ENCODE measurements around the gene CPB1. TPM values are rescaled to one million over a fixed set of nuclear protein-coding genes. Genes with fewer than 3 reads are reported as not detected.

The CPB1 gene
- total RNA-seq, 4 donors from 2014 or later = 1.1 TPM; not detected in 3

GRCh38 chr3:148847351-148847750 lies 19.7 kb downstream of the CPB1 start:
- Histone ChIP-seq H3K9me3 (no peaks in the 10 kb centered on the region), H3K27ac (no peak overlapping the region), H3K36me3 (no peaks in the 10 kb centered on the region), H3K4me3 (replicated peaks in 1 of 3) (no peak overlapping the region), H3K27me3 (no peaks in the 10 kb centered on the region), H3K4me1 (no peaks in the 10 kb centered on the region)
- no peak for DNase-seq
- no peak for TF ChIP-seq POLR2A (IDR thresholded peaks at IDR 0.05)
- no peak for TF ChIP-seq CTCF (IDR thresholded peaks at IDR 0.05)
- intact Hi-C loops (cut with DNase I) = no loop called here
- WGBS, 2 donors = 75 to 85% methylated on average over 1 of the region's 1 CpG

GRCh38 chr3:148848410-148848809 lies 20.8 kb downstream of the CPB1 start:
- H3K27me3 ChIP-seq = no peaks in the 10 kb centered on the region
- intact Hi-C loops (cut with DNase I) = no loop called here
- WGBS, 2 donors = 89 to 93% methylated on average over 1 of the region's 1 CpG

GRCh38 chr3:148852271-148852992 lies 24.8 kb downstream of the CPB1 start:
- TF ChIP-seq CTCF (IDR thresholded peaks at IDR 0.05) (no peak), POLR2A (IDR thresholded peaks at IDR 0.05) (no peak)
- intact Hi-C loops (cut with DNase I) = no loop called here
- Histone ChIP-seq H3K4me1 (no peaks in the 10 kb centered on the region), H3K36me3 (no peaks in the 10 kb centered on the region), H3K4me3 (replicated peaks in 1 of 3) (no peak overlapping the region), H3K27ac (no peak overlapping the region), H3K27me3 (no peaks in the 10 kb centered on the region), H3K9me3 (no peaks in the 10 kb centered on the region)
- no peak for DNase-seq
- WGBS, 2 donors = 66 to 67% methylated on average over 7 of the region's 7 CpGs

More at GRCh38 chr3:148848410-148848809, 20.8 kb downstream of the CPB1 start:
- Histone ChIP-seq H3K4me1 (no peaks in the 10 kb centered on the region), H3K9me3 (no peaks in the 10 kb centered on the region), H3K27ac (no peak overlapping the region), H3K36me3 (no peaks in the 10 kb centered on the region), H3K4me3 (replicated peaks in 1 of 3) (no peak overlapping the region)
- TF ChIP-seq POLR2A (IDR thresholded peaks at IDR 0.05) (no peak), CTCF (IDR thresholded peaks at IDR 0.05) (no peak)
- DNase-seq = no peak

- 90 to 91% methylated on average over 2 of the region's 2 CpGs for WGBS, 2 donors
Observed at GRCh38 chr3:148853076-148853475, 25.5 kb downstream of the CPB1 start.

More at GRCh38 chr3:148853076-148853475, 25.5 kb downstream of the CPB1 start:
- Histone ChIP-seq H3K27me3 (no peaks in the 10 kb centered on the region), H3K36me3 (no peaks in the 10 kb centered on the region), H3K4me3 (replicated peaks in 1 of 3) (no peak overlapping the region), H3K27ac (no peak overlapping the region), H3K9me3 (no peaks in the 10 kb centered on the region), H3K4me1 (no peaks in the 10 kb centered on the region)
- DNase-seq = no peak
- intact Hi-C loops (cut with DNase I) = no loop called here
- TF ChIP-seq POLR2A (IDR thresholded peaks at IDR 0.05) (no peak), CTCF (IDR thresholded peaks at IDR 0.05) (no peak)
